Hepatocyte (in vitro differentiated cells): ENCODE results near the gene DDX1. TPM values are rescaled to one million over a fixed set of nuclear protein-coding genes. Genes with fewer than 3 reads are reported as not detected.

Source experiments
- DNase-seq: peaks from one replicate; pipeline ENCODE4 v3.0.0-alpha.2; 2016; ENCODE audit warnings: low spot score
- H2AFZ ChIP-seq: fragments of 200-600 bp; sonication (generic); 2 replicates; pipeline ENCODE4 v1.6.0; 2016; ENCODE audit warnings: antibody characterized with exemption, mild to moderate bottlenecking
- H3K27ac ChIP-seq: fragments of 200-600 bp; sonication (generic); 2 replicates; pipeline ENCODE4 v1.5.1; 2016; ENCODE audit warnings: mild to moderate bottlenecking
- H3K27me3 ChIP-seq: fragments of 200-600 bp; sonication (generic); 2 replicates; pipeline ENCODE4 v1.6.1; 2016
- H3K36me3 ChIP-seq: fragments of 200-600 bp; sonication (generic); replicated peaks from 2 replicates; pipeline ENCODE4 v1.5.1; 2016; ENCODE audit warnings: low read depth; ENCODE audit not compliant: insufficient read depth
- H3K4me1 ChIP-seq: fragments of 200-600 bp; sonication (generic); 2 replicates; pipeline ENCODE4 v1.5.1; 2016; ENCODE audit warnings: mild to moderate bottlenecking, moderate library complexity; ENCODE audit not compliant: insufficient read depth
- H3K4me2 ChIP-seq: fragments of 200-600 bp; sonication (generic); 2 replicates; pipeline ENCODE4 v1.6.0; 2016
- H3K4me3 ChIP-seq: fragments of 200-600 bp; sonication (generic); 2 replicates; pipeline ENCODE4 v1.5.1; 2016; ENCODE audit warnings: mild to moderate bottlenecking
- H3K79me2 ChIP-seq: fragments of 200-600 bp; sonication (generic); 2 replicates; pipeline ENCODE4 v1.6.0; 2017; ENCODE audit warnings: mild to moderate bottlenecking
- H3K9me2 ChIP-seq: fragments of 200-600 bp; sonication (generic); replicated peaks from 2 replicates; pipeline ENCODE4 v1.6.0; 2017; ENCODE audit warnings: mild to moderate bottlenecking; ENCODE audit not compliant: insufficient read depth
- H3K9me3 ChIP-seq: fragments of 200-600 bp; sonication (generic); 2 replicates; pipeline ENCODE4 v1.5.1; 2016; ENCODE audit warnings: low read depth, mild to moderate bottlenecking
- H4K20me1 ChIP-seq: fragments of 200-600 bp; sonication (generic); 2 replicates; pipeline ENCODE4 v1.6.0; 2016; ENCODE audit warnings: mild to moderate bottlenecking; ENCODE audit not compliant: insufficient read depth, poor library complexity, severe bottlenecking
- CTCF ChIP-seq: fragments of 200-600 bp; sonication (generic); IDR thresholded peaks from 2 replicates; pipeline ENCODE4 v1.5.1; 2016; ENCODE audit warnings: antibody characterized with exemption, mild to moderate bottlenecking; ENCODE audit not compliant: poor library complexity
- EZH2 ChIP-seq: fragments of 200-600 bp; sonication (generic); IDR thresholded peaks from 2 replicates; pipeline ENCODE4 v1.6.1; 2016; ENCODE audit warnings: antibody characterized with exemption, mild to moderate bottlenecking, borderline replicate concordance
- EZH2phosphoT487 ChIP-seq: fragments of 200-600 bp; sonication (generic); IDR thresholded peaks from one replicate; pipeline ENCODE4 v1.6.1; 2018; ENCODE audit warnings: antibody characterized with exemption, mild to moderate bottlenecking, low read depth, moderate library complexity; ENCODE audit not compliant: unreplicated experiment, severe bottlenecking
- WGBS: methylation state at CpG from one replicate; pipeline ENCODE4 v1.1.6; 2016; ENCODE audit warnings: low lambda C conversion rate; ENCODE audit errors: missing lambda C conversion rate; 5-methylcytosine and 5-hydroxymethylcytosine counted together
- polyA plus RNA-seq: library from polyadenylated mRNA; unstranded; fragments of >200 nt; fragmentation: Nextera tagmentation; extraction: Ambion mirVana; gene quantifications from 2 replicates; pipeline ENCODE4 v1.2.1, GENCODE V29; 2016
- total RNA-seq: library from RNA; depleted of rRNA; stranded (reverse); fragments of >200 nt; gene quantifications from 2 replicates; pipeline ENCODE4 v1.2.3, GENCODE V29; 2014

DDX1 gene
- total and polyA plus RNA-seq, 2 experiments from 2014 or later: 70.2 to 76.2 TPM

- Histone ChIP-seq H2AFZ (no peak overlapping the region), H3K9me3 (no peaks in the 10 kb centered on the region), H3K4me2 (no peak overlapping the region), H3K79me2 (no peaks in the 10 kb centered on the region), H3K4me3 (no peak overlapping the region), H4K20me1 (no peaks in the 10 kb centered on the region), H3K36me3 (no peaks in the 10 kb centered on the region), H3K27ac (no peak overlapping the region), H3K4me1 (no peaks in the 10 kb centered on the region), H3K9me2 (no peaks in the 10 kb centered on the region), H3K27me3 (no peaks in the 10 kb centered on the region)
- TF ChIP-seq EZH2: no peak
- TF ChIP-seq EZH2phosphoT487: no peak
- no peak for TF ChIP-seq CTCF
- WGBS: 92% methylated on average over 10 of the region's 10 CpGs
- no peak for DNase-seq
Observed at GRCh38 chr2:15648593-15649525, 57.2 kb downstream of the DDX1 start.

GRCh38 chr2:15649561-15650255, 58.0 kb downstream of the DDX1 start:
- TF ChIP-seq EZH2: no peak
- no peak for TF ChIP-seq EZH2phosphoT487
- TF ChIP-seq CTCF: no peak

GRCh38 chr2:15650616-15651366, 59.1 kb downstream of the DDX1 start:
- no peak for TF ChIP-seq EZH2
- no peak for TF ChIP-seq EZH2phosphoT487
- TF ChIP-seq CTCF: no peak
- no peak for DNase-seq
- WGBS: 84% methylated on average over 11 of the region's 11 CpGs
- Histone ChIP-seq H3K9me2 (no peaks in the 10 kb centered on the region), H3K4me2 (no peak overlapping the region), H2AFZ (no peak overlapping the region), H3K36me3 (no peaks in the 10 kb centered on the region), H3K4me1 (no peaks in the 10 kb centered on the region), H3K27me3 (no peaks in the 10 kb centered on the region), H4K20me1 (no peaks in the 10 kb centered on the region), H3K79me2 (no peaks in the 10 kb centered on the region), H3K27ac (no peak overlapping the region), H3K9me3 (no peaks in the 10 kb centered on the region), H3K4me3 (no peak overlapping the region)

More at GRCh38 chr2:15649561-15650255, 58.0 kb downstream of the DDX1 start:
- Histone ChIP-seq H3K27ac (no peak overlapping the region), H3K79me2 (no peaks in the 10 kb centered on the region), H3K36me3 (no peaks in the 10 kb centered on the region), H3K4me2 (no peak overlapping the region), H2AFZ (no peak overlapping the region), H3K9me3 (no peaks in the 10 kb centered on the region), H4K20me1 (no peaks in the 10 kb centered on the region), H3K4me1 (no peaks in the 10 kb centered on the region), H3K27me3 (no peaks in the 10 kb centered on the region), H3K4me3 (no peak overlapping the region), H3K9me2 (no peaks in the 10 kb centered on the region)
- no peak for DNase-seq
- WGBS: 71% methylated on average over 14 of the region's 14 CpGs
